CD14-positive monocyte (primary cell): ENCODE results near the gene HIBCH. TPM values are rescaled to one million over a fixed set of nuclear protein-coding genes. Genes with fewer than 3 reads are reported as not detected.

Experiments used
- DNase-seq, 3 donors: peaks; one replicate each; pipeline ENCODE4 v3.0.0-alpha.2; 2011 to 2022
- H2AFZ ChIP-seq: 2 replicates; pipeline ENCODE4 v1.6.0; 2012; ENCODE audit warnings: mild to moderate bottlenecking, low read depth, low read length, inconsistent platforms; ENCODE audit not compliant: insufficient read depth, poor library complexity, severe bottlenecking
- H3K27ac ChIP-seq, 2 donors: 1 replicate in 1 of 2; 2 replicates in 1 of 2; pipeline ENCODE4 v1.5.1; 2012 to 2013; ENCODE audit warnings: low read length in 2 of 2, control low read depth in 1 of 2, inconsistent platforms in 1 of 2, low read depth in 1 of 2, mild to moderate bottlenecking in 1 of 2
- H3K27me3 ChIP-seq, 2 donors: one replicate each; pipeline versions ENCODE4 v1.6.0 to v1.6.1; 2011 to 2013; ENCODE audit warnings: low read length in 2 of 2; ENCODE audit not compliant: control insufficient read depth in 2 of 2, insufficient read depth in 2 of 2
- H3K36me3 ChIP-seq, 2 donors: replicated peaks in 1 of 2; 1 replicate in 1 of 2; 2 replicates in 1 of 2; pipeline versions ENCODE4 v1.5.1 to v1.6.1; 2012 to 2013; ENCODE audit warnings: low read length in 2 of 2, control low read depth in 1 of 2, inconsistent platforms in 1 of 2, mild to moderate bottlenecking in 1 of 2; ENCODE audit not compliant: insufficient read depth in 2 of 2, control insufficient read depth in 1 of 2
- H3K4me1 ChIP-seq, 2 donors: 1 replicate in 1 of 2; 2 replicates in 1 of 2; pipeline versions ENCODE4 v1.5.1 to v1.6.1; 2012 to 2013; ENCODE audit warnings: low read length in 2 of 2, control low read depth in 1 of 2, inconsistent platforms in 1 of 2, mild to moderate bottlenecking in 1 of 2, moderate library complexity in 1 of 2; ENCODE audit not compliant: insufficient read depth in 2 of 2, control insufficient read depth in 1 of 2
- H3K4me2 ChIP-seq: replicated peaks from 2 replicates; pipeline ENCODE3; 2012; ENCODE audit warnings: low read length, moderate library complexity, mild to moderate bottlenecking; ENCODE audit not compliant: poor library complexity, severe bottlenecking; ENCODE audit errors: extremely low read depth
- H3K4me3 ChIP-seq, 3 experiments: fragments of 200-600 bp in 1 of 3; sonication (generic) in 1 of 3; replicated peaks in 1 of 3; 1 replicate in 2 of 3; 2 replicates in 1 of 3; pipeline ENCODE4 v1.5.1; 2011 to 2013; ENCODE audit warnings: low read length in 3 of 3, mild to moderate bottlenecking in 3 of 3, control low read depth in 2 of 3, low read depth in 2 of 3, inconsistent platforms in 1 of 3, moderate library complexity in 1 of 3
- H3K79me2 ChIP-seq: 2 replicates; pipeline ENCODE4 v1.6.0; 2012; ENCODE audit warnings: mild to moderate bottlenecking, control low read depth, inconsistent platforms, low read length, moderate library complexity; ENCODE audit not compliant: insufficient read depth
- H3K9ac ChIP-seq: 2 replicates; pipeline ENCODE4 v1.6.0; 2017; ENCODE audit warnings: low read length, mild to moderate bottlenecking; ENCODE audit not compliant: insufficient read depth, poor library complexity, severe bottlenecking
- H3K9me3 ChIP-seq, 2 donors: replicated peaks in 1 of 2; 1 replicate in 1 of 2; 2 replicates in 1 of 2; pipeline versions ENCODE4 v1.5.1 to v1.6.1; 2012 to 2013; ENCODE audit warnings: low read length in 2 of 2, control low read depth in 1 of 2; ENCODE audit not compliant: control insufficient read depth in 1 of 2, insufficient read depth in 1 of 2
- H4K20me1 ChIP-seq: 2 replicates; pipeline ENCODE4 v1.6.0; 2012; ENCODE audit warnings: mild to moderate bottlenecking, low read length, control low read depth, moderate library complexity; ENCODE audit not compliant: insufficient read depth
- H3K27ac Mint-ChIP-seq, 7 donors: one replicate each; pipeline ENCODE4 v1.8.0; 2020; ENCODE audit warnings: mild to moderate bottlenecking in 7 of 7, mixed read lengths in 7 of 7, moderate library complexity in 6 of 7, inconsistent platforms in 2 of 7
- H3K27me3 Mint-ChIP-seq, 3 donors: one replicate each; pipeline ENCODE4 v1.8.0; 2021 to 2022; ENCODE audit warnings: low read depth in 3 of 3, mild to moderate bottlenecking in 3 of 3, mixed read lengths in 3 of 3, moderate library complexity in 3 of 3, inconsistent platforms in 1 of 3
- H3K36me3 Mint-ChIP-seq, 2 donors: one replicate each; pipeline ENCODE4 v1.8.0; 2020; ENCODE audit warnings: mixed read lengths in 2 of 2, inconsistent platforms in 1 of 2, mild to moderate bottlenecking in 1 of 2
- H3K4me1 Mint-ChIP-seq: one replicate; pipeline ENCODE4 v1.8.0; 2020; ENCODE audit warnings: mild to moderate bottlenecking, mixed read lengths
- H3K4me3 Mint-ChIP-seq, 2 donors: one replicate each; pipeline ENCODE4 v1.8.0; 2020; ENCODE audit warnings: mild to moderate bottlenecking in 2 of 2, mixed read lengths in 2 of 2, moderate library complexity in 1 of 2
- H3K9me3 Mint-ChIP-seq, 7 donors: one replicate each; pipeline ENCODE4 v1.8.0; 2020 to 2022; ENCODE audit warnings: mixed read lengths in 7 of 7, mild to moderate bottlenecking in 6 of 7, moderate library complexity in 6 of 7, inconsistent platforms in 2 of 7
- CTCF ChIP-seq: fragments of 200-600 bp; IDR thresholded peaks from one replicate; pipeline ENCODE4 v1.8.0; 2022; ENCODE audit warnings: antibody characterized with exemption, mild to moderate bottlenecking
- WGBS: methylation state at CpG from one replicate; pipeline ENCODE4 v1.1.5; 2013; ENCODE audit warnings: missing lambda C conversion rate; ENCODE audit not compliant: insufficient coverage; 5-methylcytosine and 5-hydroxymethylcytosine counted together
- intact Hi-C, 2 donors: fragments of 100-400 bp; cut with micrococcal nuclease; formaldehyde crosslinking; loops; one replicate each; pipeline versions ENCODE4 v1.15.0 to v1.15.1; 2023
- polyA plus RNA-seq, 3 donors: library from polyadenylated mRNA; depleted of rRNA in 1 of 3; unstranded in 2 of 3; stranded (reverse) in 1 of 3; fragments of 300-500 nt in 2 of 3; fragments of >200 nt in 1 of 3; fragmentation: Illumina TruSeq in 2 of 3; gene quantifications; 1 replicate in 2 of 3; 2 replicates in 1 of 3; pipeline ENCODE4 v1.2.3, GENCODE V29; 2012 to 2021

The HIBCH gene
- polyA plus RNA-seq, 3 donors = 3.3 to 8.2 (median 7.3) TPM

GRCh38 chr2:190217616-190218015 lies 102.0 kb downstream of the HIBCH start:
- H3K4me1 ChIP-seq = no peaks in the 10 kb centered on the region
- WGBS = 78% methylated on average over 1 of the region's 7 CpGs
- Mint-ChIP-seq H3K4me3 (no peak overlapping the region), H3K27ac (no peak overlapping the region), H3K36me3 (peaks cover 8 to 13% of the 10 kb centered on the region in 2 donors), H3K4me1 (peaks cover 8% of the 10 kb centered on the region), H3K27me3 (peaks cover 0 to 2% (median 0%) of the 10 kb centered on the region in 3 donors), H3K9me3 (no peaks in the 10 kb centered on the region)
- H3K4me2 ChIP-seq = no peak overlapping the region
- no peak overlapping the region for H2AFZ ChIP-seq
- no peaks in the 10 kb centered on the region for H3K79me2 ChIP-seq
- no peak overlapping the region for H3K4me3 ChIP-seq
- no peak overlapping the region for H3K9ac ChIP-seq
- intact Hi-C loops = no loop called here
- no peaks in the 10 kb centered on the region for H4K20me1 ChIP-seq
- H3K27me3 ChIP-seq = no peaks in the 10 kb centered on the region
- no peaks in the 10 kb centered on the region for H3K36me3 ChIP-seq
- no peak for DNase-seq
- no peaks in the 10 kb centered on the region for H3K9me3 ChIP-seq
- no peak overlapping the region for H3K27ac ChIP-seq
- TF ChIP-seq CTCF = no peak

GRCh38 chr2:190216829-190217228 lies 102.8 kb downstream of the HIBCH start:
- no peak overlapping the region for H3K4me3 ChIP-seq
- intact Hi-C loops = no loop called here
- Mint-ChIP-seq H3K4me1 (peaks cover 8% of the 10 kb centered on the region), H3K27me3 (peaks cover 0 to 2% (median 0%) of the 10 kb centered on the region in 3 donors), H3K36me3 (peaks cover 3 to 9% of the 10 kb centered on the region in 2 donors), H3K4me3 (no peak overlapping the region), H3K27ac (peak overlapping the region in 2 of 7 donors; percentile 31 to 34), H3K9me3 (no peaks in the 10 kb centered on the region)
- no peaks in the 10 kb centered on the region for H3K79me2 ChIP-seq
- no peak overlapping the region for H3K9ac ChIP-seq
- H3K27ac ChIP-seq = no peak overlapping the region
- no peak for DNase-seq
- WGBS = 56% methylated on average over 3 of the region's 3 CpGs
- no peaks in the 10 kb centered on the region for H4K20me1 ChIP-seq
- TF ChIP-seq CTCF = no peak
- no peak overlapping the region for H3K4me2 ChIP-seq
- no peaks in the 10 kb centered on the region for H3K4me1 ChIP-seq
- H3K9me3 ChIP-seq = no peaks in the 10 kb centered on the region
- no peaks in the 10 kb centered on the region for H3K27me3 ChIP-seq
- no peaks in the 10 kb centered on the region for H3K36me3 ChIP-seq
- no peak overlapping the region for H2AFZ ChIP-seq
